Thymus (tissue), 11 donors: ENCODE data around the gene NSUN7. TPM values are rescaled to one million over a fixed set of nuclear protein-coding genes. Genes with fewer than 3 reads are reported as not detected.

Experiments
- DNase-seq, 9 donors: peaks; one replicate each; pipeline ENCODE4 v3.0.0-alpha.2; 2013; ENCODE audit warnings: low spot score in 9 of 9, low read depth in 6 of 9, missing footprints in 1 of 9
- H3K27ac ChIP-seq, 2 donors: one replicate each; pipeline ENCODE4 v1.5.1; 2013; ENCODE audit warnings: control low read depth in 1 of 2, low read depth in 1 of 2, low read length in 1 of 2, mild to moderate bottlenecking in 1 of 2, moderate library complexity in 1 of 2
- H3K27me3 ChIP-seq, 2 donors: one replicate each; pipeline ENCODE4 v1.5.1; 2013; ENCODE audit warnings: low read length in 1 of 2; ENCODE audit not compliant: control insufficient read depth in 2 of 2, insufficient read depth in 1 of 2
- H3K36me3 ChIP-seq, 2 donors: one replicate each; pipeline ENCODE4 v1.5.1; 2013; ENCODE audit warnings: low read length in 1 of 2, mild to moderate bottlenecking in 1 of 2, moderate library complexity in 1 of 2; ENCODE audit not compliant: control insufficient read depth in 2 of 2, insufficient read depth in 2 of 2
- H3K4me1 ChIP-seq, 2 donors: one replicate each; pipeline ENCODE4 v1.5.1; 2013; ENCODE audit warnings: low read length in 2 of 2; ENCODE audit not compliant: control insufficient read depth in 2 of 2, insufficient read depth in 2 of 2
- H3K4me3 ChIP-seq, 2 donors: one replicate each; pipeline ENCODE4 v1.5.1; 2013; ENCODE audit warnings: low read length in 2 of 2, control low read depth in 1 of 2, mild to moderate bottlenecking in 1 of 2
- H3K9me3 ChIP-seq, 2 donors: one replicate each; pipeline ENCODE4 v1.5.1; 2013; ENCODE audit warnings: low read length in 1 of 2, mild to moderate bottlenecking in 1 of 2; ENCODE audit not compliant: control insufficient read depth in 2 of 2, insufficient read depth in 1 of 2
- WGBS: extraction: QIAGEN DNeasy Blood & Tissue Kit; methylation state at CpG from one replicate; pipeline ENCODE4 v1.1.7; 2013; 5-methylcytosine and 5-hydroxymethylcytosine counted together
- polyA plus RNA-seq: library from polyadenylated mRNA; stranded (reverse); fragments of 200-250 nt; gene quantifications from one replicate; pipeline ENCODE4 v1.2.3, GENCODE V29; 2013
- total RNA-seq: library from RNA; stranded (reverse); fragments of 120-200 nt; gene quantifications from one replicate; pipeline ENCODE4 v1.2.4, GENCODE V29; 2013
- donor health status: healthy.

NSUN7 gene
- total and polyA plus RNA-seq, 2 donors = 1.3 to 1.7 TPM

- Histone ChIP-seq H3K36me3 (no peaks in the 10 kb centered on the region), H3K27me3 (no peaks in the 10 kb centered on the region), H3K9me3 (no peaks in the 10 kb centered on the region), H3K4me1 (no peaks in the 10 kb centered on the region), H3K27ac (no peak overlapping the region), H3K4me3 (no peak overlapping the region)
- DNase-seq = no peak
- WGBS = 93% methylated on average over 6 of the region's 6 CpGs
Measured at GRCh38 chr4:40844261-40844660, 94.5 kb downstream of the NSUN7 start.

GRCh38 chr4:40845154-40845835 lies 95.5 kb downstream of the NSUN7 start:
- Histone ChIP-seq H3K27me3 (no peaks in the 10 kb centered on the region), H3K9me3 (no peaks in the 10 kb centered on the region)
- WGBS = 94% methylated on average over 10 of the region's 10 CpGs

DNA sequence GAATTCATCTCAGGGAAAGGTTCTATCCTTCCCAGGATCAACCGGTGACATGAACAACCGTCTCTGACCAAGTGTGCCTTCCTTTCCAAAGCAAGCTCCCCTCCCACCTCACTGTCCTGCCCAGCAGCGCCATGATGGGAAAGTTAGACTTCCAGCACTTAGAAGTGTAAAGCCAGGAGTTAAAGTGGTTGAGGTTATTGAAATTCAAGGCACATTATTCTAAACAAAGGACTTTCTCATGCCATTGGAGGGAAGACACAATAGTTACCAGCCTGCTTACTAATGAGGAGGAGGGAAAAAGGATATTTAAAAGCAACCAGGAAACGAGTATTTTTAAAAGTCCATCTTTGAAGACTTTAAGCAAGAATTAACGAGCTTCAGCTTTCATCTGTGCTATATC lies 96.8 kb downstream of the NSUN7 start:
- Histone ChIP-seq H3K27me3 (no peaks in the 10 kb centered on the region), H3K4me1 (no peaks in the 10 kb centered on the region), H3K36me3 (no peaks in the 10 kb centered on the region), H3K27ac (no peak overlapping the region), H3K4me3 (no peak overlapping the region), H3K9me3 (no peaks in the 10 kb centered on the region)
- 96% methylated on average over 5 of the region's 5 CpGs for WGBS
- no peak for DNase-seq

More at GRCh38 chr4:40845154-40845835, 95.5 kb downstream of the NSUN7 start:
- Histone ChIP-seq H3K27ac (no peak overlapping the region), H3K36me3 (no peaks in the 10 kb centered on the region), H3K4me3 (no peak overlapping the region), H3K4me1 (no peaks in the 10 kb centered on the region)
- no peak for DNase-seq

GRCh38 chr4:40848251-40848650 lies 98.5 kb downstream of the NSUN7 start:
- H3K9me3 ChIP-seq = no peaks in the 10 kb centered on the region
- H3K27me3 ChIP-seq = no peaks in the 10 kb centered on the region
- DNase-seq = no peak
- no peaks in the 10 kb centered on the region for H3K4me1 ChIP-seq
- H3K27ac ChIP-seq = no peak overlapping the region
- no peaks in the 10 kb centered on the region for H3K36me3 ChIP-seq
- WGBS = 91% methylated on average over 5 of the region's 5 CpGs
- H3K4me3 ChIP-seq = no peak overlapping the region

DNA sequence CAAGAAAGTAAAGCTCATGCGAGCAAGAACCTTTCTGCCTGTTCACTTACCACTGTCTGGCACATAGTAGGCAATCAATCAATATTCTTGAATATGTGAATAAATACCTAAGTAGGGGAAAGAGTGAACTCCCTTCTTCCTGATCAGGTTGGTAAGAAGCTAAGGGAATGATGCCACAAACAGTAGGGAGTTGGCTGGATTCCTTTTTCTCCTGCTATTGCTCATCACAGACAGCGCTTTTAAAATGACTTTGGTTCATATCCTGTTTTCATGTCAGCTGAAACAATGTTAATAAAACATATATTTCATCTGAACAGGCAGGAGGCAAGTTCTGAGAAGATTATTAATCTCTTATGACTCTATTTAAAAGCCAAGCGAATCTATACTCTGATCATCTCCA lies 99.2 kb downstream of the NSUN7 start:
- Histone ChIP-seq H3K9me3 (no peaks in the 10 kb centered on the region), H3K4me1 (no peaks in the 10 kb centered on the region), H3K36me3 (no peaks in the 10 kb centered on the region), H3K4me3 (no peak overlapping the region), H3K27me3 (no peaks in the 10 kb centered on the region), H3K27ac (no peak overlapping the region)
- no peak for DNase-seq
- 94% methylated on average over 3 of the region's 3 CpGs for WGBS

DNA sequence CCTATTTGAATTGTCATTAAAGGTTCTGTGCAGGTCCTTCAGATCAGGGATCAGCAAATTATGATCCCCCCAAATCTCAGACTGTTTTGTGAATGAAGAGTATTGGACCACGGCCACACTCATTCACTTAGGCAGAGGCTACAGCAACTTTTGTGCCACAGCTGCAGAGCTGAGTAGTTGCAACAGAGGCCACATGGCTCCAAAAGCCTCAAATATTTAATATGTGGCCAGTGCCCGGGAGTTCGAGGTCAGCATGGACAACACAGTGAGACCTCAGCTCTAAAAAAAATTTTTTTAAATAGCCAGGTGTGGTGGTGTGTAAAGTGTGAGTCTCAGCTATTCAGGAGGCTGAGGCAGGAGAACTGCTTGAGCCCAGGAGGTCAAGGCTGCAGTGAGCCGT lies 100.7 kb downstream of the NSUN7 start:
- WGBS = 97% methylated on average over 4 of the region's 4 CpGs
- H3K27ac ChIP-seq = no peak overlapping the region
- H3K4me3 ChIP-seq = no peak overlapping the region
- no peaks in the 10 kb centered on the region for H3K4me1 ChIP-seq
- no peaks in the 10 kb centered on the region for H3K9me3 ChIP-seq
- H3K36me3 ChIP-seq = no peaks in the 10 kb centered on the region
- peaks cover 2 to 3% of the 10 kb centered on the region in 2 donors for H3K27me3 ChIP-seq
- DNase-seq = no peak

- Histone ChIP-seq H3K27me3 (peaks cover 14 to 20% of the 10 kb centered on the region in 2 donors), H3K9me3 (no peaks in the 10 kb centered on the region), H3K36me3 (no peaks in the 10 kb centered on the region), H3K4me1 (peaks cover 6% of the 10 kb centered on the region in 2 donors), H3K4me3 (peak overlapping the region; percentile 32 to 44), H3K27ac (no peak overlapping the region)
- WGBS = 36% methylated on average over 16 of the region's 16 CpGs
- no peak for DNase-seq
Measured at GRCh38 chr4:40856277-40856839, 106.6 kb downstream of the NSUN7 start.

DNA sequence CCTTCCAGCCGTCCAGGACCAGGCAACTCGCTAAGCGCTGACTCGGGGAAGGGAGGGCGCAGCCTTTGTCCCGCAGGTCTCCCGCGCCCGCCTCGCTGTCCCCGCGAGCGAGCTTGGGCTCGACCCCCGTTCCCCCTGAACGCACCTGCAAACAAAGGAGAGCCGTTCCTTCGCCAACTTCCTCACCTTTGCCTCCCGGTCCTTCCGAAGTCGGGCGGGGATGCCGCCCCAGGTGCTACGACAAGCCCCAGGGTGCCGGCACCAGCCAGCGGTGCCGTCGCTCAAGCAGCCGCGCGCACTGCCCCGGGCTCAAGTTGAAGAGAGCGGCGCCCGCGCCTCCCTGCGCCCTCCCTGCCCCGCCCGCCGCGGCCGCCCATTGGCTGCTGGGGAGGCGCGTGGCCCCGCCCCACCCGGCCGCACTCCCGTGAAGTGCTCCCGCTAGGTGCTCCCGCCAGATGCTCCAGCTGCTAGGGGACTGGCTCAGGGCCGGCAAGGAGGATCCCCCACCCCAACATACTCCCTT lies 107.1 kb downstream of the NSUN7 start:
- Histone ChIP-seq H3K27me3 (peaks cover 14 to 20% of the 10 kb centered on the region in 2 donors), H3K27ac (no peak overlapping the region), H3K4me1 (peaks cover 6% of the 10 kb centered on the region in 2 donors), H3K9me3 (no peaks in the 10 kb centered on the region), H3K4me3 (peak overlapping the region; percentile 32 to 44), H3K36me3 (no peaks in the 10 kb centered on the region)
- WGBS = 2% methylated on average over 51 of the region's 51 CpGs
- DNase-seq = peak; percentile 19 to 85 (median 69)

GRCh38 chr4:40857956-40858355 lies 108.2 kb downstream of the NSUN7 start:
- peaks cover 6% of the 10 kb centered on the region in 2 donors for H3K4me1 ChIP-seq
- no peak overlapping the region for H3K4me3 ChIP-seq
- DNase-seq = no peak
- no peak overlapping the region for H3K27ac ChIP-seq
- H3K36me3 ChIP-seq = no peaks in the 10 kb centered on the region
- WGBS = 57% methylated on average over 2 of the region's 2 CpGs
- peaks cover 14 to 20% of the 10 kb centered on the region in 2 donors for H3K27me3 ChIP-seq
- no peaks in the 10 kb centered on the region for H3K9me3 ChIP-seq
